HS-27A (cell line): Measurements from ENCODE around the gene TMOD2.

Source experiments
- DNase-seq: peaks from one replicate; pipeline ENCODE4 v3.0.0-alpha.2; 2012; ENCODE audit warnings: low read depth, missing footprints

Gene TMOD2

GRCh38 chr15:51861557-51862359, 110.4 kb downstream of the TMOD2 start:
- no peak for DNase-seq

- no peak for DNase-seq
Observed at GRCh38 chr15:51863131-51863530, 111.7 kb downstream of the TMOD2 start.

GRCh38 chr15:51864408-51865056, 113.1 kb downstream of the TMOD2 start:
- DNase-seq, result no peak

- no peak for DNase-seq
Observed at GRCh38 chr15:51865317-51865716, 113.9 kb downstream of the TMOD2 start.
